Body of pancreas (tissue), 4 donors: ENCODE results near the gene ANKLE1.

Experiments used
- CTCF ChIP-seq, 7 experiments: fragments of 450-650 bp in 4 of 7; fragments of 200-600 bp in 3 of 7; sonication (generic) in 3 of 7; IDR thresholded peaks; one replicate each; pipeline ENCODE4 v1.5.1; 2016 to 2019; ENCODE audit warnings: antibody characterized with exemption in 7 of 7
- POLR2A ChIP-seq, 3 donors: fragments of 450-650 bp; IDR thresholded peaks; one replicate each; pipeline ENCODE4 v1.6.1; 2016; ENCODE audit warnings: antibody characterized with exemption in 3 of 3, mild to moderate bottlenecking in 2 of 3

- TF ChIP-seq POLR2A (IDR thresholded peaks at IDR 0.05) (no peak), CTCF (IDR thresholded peaks at IDR 0.05) (no peak)
Measured at GRCh38 chr19:17240062-17240752, 41.5 kb upstream of the ANKLE1 start.
